ENCODE results near the gene LDLRAD2.

LDLRAD2 gene

GRCh38 chr1:21857840-21858670 is 46.0 kb downstream of the LDLRAD2 start:
- in situ Hi-C loops (cut with MboI; ENCODE audit: low sequenced_read_pairs), result no loop called here

- in situ Hi-C loops (cut with MboI; ENCODE audit: low sequenced_read_pairs), result no loop called here
Measured at GRCh38 chr1:21859669-21860179, 47.7 kb downstream of the LDLRAD2 start.

GRCh38 chr1:21860971-21861370 is 48.9 kb downstream of the LDLRAD2 start:
- in situ Hi-C loops (cut with MboI; ENCODE audit: low sequenced_read_pairs), result no loop called here

- in situ Hi-C loops (cut with MboI; ENCODE audit: low sequenced_read_pairs), result no loop called here
Measured at GRCh38 chr1:21861602-21862429, 49.8 kb downstream of the LDLRAD2 start.

GRCh38 chr1:21863981-21864380 is 51.9 kb downstream of the LDLRAD2 start:
- in situ Hi-C loops (cut with MboI; ENCODE audit: low sequenced_read_pairs), result no loop called here

- in situ Hi-C loops (cut with MboI; ENCODE audit: low sequenced_read_pairs), result no loop called here
Measured at GRCh38 chr1:21864730-21865129, 52.7 kb downstream of the LDLRAD2 start.

- in situ Hi-C loops (cut with MboI; ENCODE audit: low sequenced_read_pairs), result no loop called here
Measured at GRCh38 chr1:21865609-21865942, 53.5 kb downstream of the LDLRAD2 start.

- in situ Hi-C loops (cut with MboI; ENCODE audit: low sequenced_read_pairs), result no loop called here
Measured at GRCh38 chr1:21865943-21866706, 54.1 kb downstream of the LDLRAD2 start.

GRCh38 chr1:21866707-21867043 is 54.6 kb downstream of the LDLRAD2 start:
- in situ Hi-C loops (cut with MboI; ENCODE audit: low sequenced_read_pairs), result no loop called here

GRCh38 chr1:21867451-21867996 is 55.5 kb downstream of the LDLRAD2 start:
- in situ Hi-C loops (cut with MboI; ENCODE audit: low sequenced_read_pairs), result no loop called here

- in situ Hi-C loops (cut with MboI; ENCODE audit: low sequenced_read_pairs), result no loop called here
Measured at GRCh38 chr1:21868482-21868881, 56.4 kb downstream of the LDLRAD2 start.

- in situ Hi-C loops (cut with MboI; ENCODE audit: low sequenced_read_pairs), result no loop called here
Measured at GRCh38 chr1:21868941-21869454, 56.9 kb downstream of the LDLRAD2 start.

GRCh38 chr1:21869620-21870121 is 57.6 kb downstream of the LDLRAD2 start:
- in situ Hi-C loops (cut with MboI; ENCODE audit: low sequenced_read_pairs), result no loop called here

- in situ Hi-C loops (cut with MboI; ENCODE audit: low sequenced_read_pairs), result no loop called here
Measured at GRCh38 chr1:21870611-21871010, 58.5 kb downstream of the LDLRAD2 start.

- in situ Hi-C loops (cut with MboI; ENCODE audit: low sequenced_read_pairs), result no loop called here
Measured at GRCh38 chr1:21871943-21872342, 59.9 kb downstream of the LDLRAD2 start.

GRCh38 chr1:21872445-21873079 is 60.5 kb downstream of the LDLRAD2 start:
- in situ Hi-C loops (cut with MboI; ENCODE audit: low sequenced_read_pairs), result no loop called here

GRCh38 chr1:21873174-21873573 is 61.1 kb downstream of the LDLRAD2 start:
- in situ Hi-C loops (cut with MboI; ENCODE audit: low sequenced_read_pairs), result no loop called here

GRCh38 chr1:21873761-21874160 is 61.7 kb downstream of the LDLRAD2 start:
- in situ Hi-C loops (cut with MboI; ENCODE audit: low sequenced_read_pairs), result no loop called here

GRCh38 chr1:21874328-21874727 is 62.3 kb downstream of the LDLRAD2 start:
- in situ Hi-C loops (cut with MboI; ENCODE audit: low sequenced_read_pairs), result no loop called here

Measured in hTERT RPE-1 (cell line).